HepG2 (cell line): ENCODE measurements around the gene EFCAB11. TPM values are rescaled to one million over a fixed set of nuclear protein-coding genes. Genes with fewer than 3 reads are reported as not detected.
A peak's percentile ranks its signal among the peaks of the same experiment; 100 is the strongest.

Experiments used
- ARNTL ChIP-seq: sonication (generic); formaldehyde crosslinking; IDR thresholded peaks from 2 replicates; pipeline ENCODE4 v1.4.0; 2020; ENCODE audit warnings: mild to moderate bottlenecking, missing genetic modification reagents
- ATF1 ChIP-seq: IDR thresholded peaks from 2 replicates; pipeline ENCODE4 v1.6.1; 2016; ENCODE audit warnings: mild to moderate bottlenecking, control low read depth
- CC2D1A ChIP-seq: sonication (generic); formaldehyde crosslinking; IDR thresholded peaks from 2 replicates; pipeline ENCODE4 v1.8.1; 2023; ENCODE audit warnings: mild to moderate bottlenecking, missing genetic modification reagents
- CENPX ChIP-seq: sonication (generic); formaldehyde crosslinking; IDR thresholded peaks from 2 replicates; pipeline ENCODE4 v1.9.0; 2021; ENCODE audit warnings: mild to moderate bottlenecking, missing genetic modification reagents, moderate library complexity
- DRAP1 ChIP-seq: IDR thresholded peaks from 2 replicates; pipeline ENCODE4 v1.6.1; 2016; ENCODE audit warnings: missing genetic modification reagents, missing compliant biosample characterization
- EEA1 ChIP-seq: sonication (generic); formaldehyde crosslinking; IDR thresholded peaks from 2 replicates; pipeline ENCODE4 v1.5.1; 2020; ENCODE audit warnings: mild to moderate bottlenecking, missing genetic modification reagents, borderline replicate concordance
- FLYWCH1 ChIP-seq: sonication (generic); formaldehyde crosslinking; IDR thresholded peaks from 2 replicates; pipeline ENCODE4 v1.8.1; 2023; ENCODE audit warnings: mild to moderate bottlenecking, missing genetic modification reagents
- HES4 ChIP-seq: sonication (generic); formaldehyde crosslinking; IDR thresholded peaks from 2 replicates; pipeline ENCODE4 v1.9.0; 2021; ENCODE audit warnings: mild to moderate bottlenecking, missing genetic modification reagents, borderline replicate concordance
- HNRNPUL1 ChIP-seq: fragments of 200-400 bp; formaldehyde crosslinking; IDR thresholded peaks from 2 replicates; pipeline ENCODE4 v1.6.1; 2017; ENCODE audit warnings: low read depth, mild to moderate bottlenecking, low read length, moderate library complexity
- KIAA2018 ChIP-seq: sonication (generic); formaldehyde crosslinking; IDR thresholded peaks from 2 replicates; pipeline ENCODE4 v1.5.0; 2020; ENCODE audit warnings: mild to moderate bottlenecking, missing genetic modification reagents, borderline replicate concordance
- NFKBIZ ChIP-seq: IDR thresholded peaks from 2 replicates; pipeline ENCODE4 v1.6.1; 2018; ENCODE audit warnings: missing genetic modification reagents, missing compliant biosample characterization
- NFRKB ChIP-seq: fragments of 450-650 bp; IDR thresholded peaks from 2 replicates; pipeline ENCODE4 v1.6.1; 2017
- NKX3-1 ChIP-seq: sonication (generic); formaldehyde crosslinking; IDR thresholded peaks from 2 replicates; pipeline ENCODE4 v1.5.0; 2020; ENCODE audit warnings: missing genetic modification reagents
- ONECUT2 ChIP-seq: sonication (generic); formaldehyde crosslinking; IDR thresholded peaks from 2 replicates; pipeline ENCODE4 v1.4.0; 2020; ENCODE audit warnings: missing genetic modification reagents
- TEAD3 ChIP-seq: optimal IDR thresholded peaks from 2 replicates; pipeline ENCODE3; 2016; ENCODE audit warnings: borderline replicate concordance
- ZFYVE20 ChIP-seq: sonication (generic); formaldehyde crosslinking; IDR thresholded peaks from 2 replicates; pipeline ENCODE4 v1.8.0; 2023; ENCODE audit warnings: low read depth, mild to moderate bottlenecking, moderate library complexity, missing genetic modification reagents, borderline replicate concordance
- ZNF567 ChIP-seq: sonication (generic); formaldehyde crosslinking; IDR thresholded peaks from 2 replicates; pipeline ENCODE4 v1.8.1; 2023; ENCODE audit warnings: mild to moderate bottlenecking, missing genetic modification reagents, borderline replicate concordance
- ZNF605 ChIP-seq: sonication (generic); formaldehyde crosslinking; IDR thresholded peaks from 2 replicates; pipeline ENCODE4 v1.8.0; 2022; ENCODE audit warnings: mild to moderate bottlenecking, missing genetic modification reagents
- ZXDC ChIP-seq: sonication (generic); formaldehyde crosslinking; IDR thresholded peaks from 2 replicates; pipeline ENCODE4 v1.5.0; 2020; ENCODE audit warnings: mild to moderate bottlenecking, missing genetic modification reagents
- polyA plus RNA-seq, 8 experiments: library from polyadenylated mRNA; depleted of rRNA in 3 of 8; stranded (reverse) in 7 of 8; unstranded in 1 of 8; fragments of >200 nt; fragmentation: Illumina TruSeq in 4 of 8; extraction: Trizol in 4 of 8; gene quantifications; 2 replicates each; pipeline versions ENCODE4 v1.2.1 to v1.2.3, GENCODE V29; 2011 to 2016; ENCODE audit warnings: low read depth in 4 of 8, missing spikeins in 1 of 8, mixed read lengths in 1 of 8; ENCODE audit not compliant: insufficient read depth in 1 of 8
- total RNA-seq, 5 experiments: library from RNA; depleted of rRNA; stranded (reverse); fragments of >200 nt; fragmentation: Illumina TruSeq; extraction: Trizol; gene quantifications; 2 replicates each; pipeline ENCODE4 v1.2.3, GENCODE V29; 2016; ENCODE audit warnings: low read depth in 1 of 5

EFCAB11 gene
- total and polyA plus RNA-seq, 2 of the 13 experiments (the other 11 are each of a cell fraction or from before 2014, with no cell fraction given), result 8.2 to 31.5 TPM

- no peak for TF ChIP-seq KIAA2018 (CRISPR knock-in tag)
- TF ChIP-seq ZFYVE20 (CRISPR knock-in tag), result no peak
- TF ChIP-seq ATF1 (CRISPR knock-in tag), result no peak
- TF ChIP-seq TEAD3 (CRISPR knock-in tag), result peak; percentile 81
- no peak for TF ChIP-seq CENPX (CRISPR knock-in tag)
- no peak for TF ChIP-seq HNRNPUL1
- TF ChIP-seq CC2D1A (CRISPR knock-in tag), result no peak
- TF ChIP-seq ARNTL, result 0 out of 2 replicates have a peak, but pooled peaks have one; percentile 56
- TF ChIP-seq NFKBIZ (CRISPR knock-in tag), result 0 out of 2 replicates have a peak, but pooled peaks have one; percentile 45
- no peak for TF ChIP-seq EEA1 (CRISPR knock-in tag)
- TF ChIP-seq ONECUT2 (CRISPR knock-in tag), result no peak
- TF ChIP-seq ZNF605 (CRISPR knock-in tag), result 0 out of 2 replicates have a peak, but pooled peaks have one; percentile 40
- TF ChIP-seq HES4 (CRISPR knock-in tag), result no peak
- 0 out of 2 replicates have a peak, but pooled peaks have one; percentile 5 for TF ChIP-seq DRAP1 (CRISPR knock-in tag)
- no peak for TF ChIP-seq NFRKB
- TF ChIP-seq ZXDC (CRISPR knock-in tag), result no peak
- no peak for TF ChIP-seq ZNF567 (CRISPR knock-in tag)
- TF ChIP-seq FLYWCH1 (CRISPR knock-in tag), result no peak
- TF ChIP-seq NKX3-1, result no peak
Measured at GRCh38 chr14:89911010-89911919, 43.3 kb downstream of the EFCAB11 start (continued).
